SK-N-MC (cell line): ENCODE data around the gene ZNF862.

ENCODE experiments used
- EZH2 ChIP-seq: fragments of 200-600 bp; sonication (generic); IDR thresholded peaks from one replicate; pipeline ENCODE4 v1.6.1; 2017; ENCODE audit warnings: antibody characterized with exemption
- POLR2AphosphoS5 ChIP-seq: IDR thresholded peaks from 2 replicates; pipeline ENCODE4 v1.6.1; 2012; ENCODE audit warnings: mild to moderate bottlenecking, low read depth, low read length, borderline replicate concordance

DNA sequence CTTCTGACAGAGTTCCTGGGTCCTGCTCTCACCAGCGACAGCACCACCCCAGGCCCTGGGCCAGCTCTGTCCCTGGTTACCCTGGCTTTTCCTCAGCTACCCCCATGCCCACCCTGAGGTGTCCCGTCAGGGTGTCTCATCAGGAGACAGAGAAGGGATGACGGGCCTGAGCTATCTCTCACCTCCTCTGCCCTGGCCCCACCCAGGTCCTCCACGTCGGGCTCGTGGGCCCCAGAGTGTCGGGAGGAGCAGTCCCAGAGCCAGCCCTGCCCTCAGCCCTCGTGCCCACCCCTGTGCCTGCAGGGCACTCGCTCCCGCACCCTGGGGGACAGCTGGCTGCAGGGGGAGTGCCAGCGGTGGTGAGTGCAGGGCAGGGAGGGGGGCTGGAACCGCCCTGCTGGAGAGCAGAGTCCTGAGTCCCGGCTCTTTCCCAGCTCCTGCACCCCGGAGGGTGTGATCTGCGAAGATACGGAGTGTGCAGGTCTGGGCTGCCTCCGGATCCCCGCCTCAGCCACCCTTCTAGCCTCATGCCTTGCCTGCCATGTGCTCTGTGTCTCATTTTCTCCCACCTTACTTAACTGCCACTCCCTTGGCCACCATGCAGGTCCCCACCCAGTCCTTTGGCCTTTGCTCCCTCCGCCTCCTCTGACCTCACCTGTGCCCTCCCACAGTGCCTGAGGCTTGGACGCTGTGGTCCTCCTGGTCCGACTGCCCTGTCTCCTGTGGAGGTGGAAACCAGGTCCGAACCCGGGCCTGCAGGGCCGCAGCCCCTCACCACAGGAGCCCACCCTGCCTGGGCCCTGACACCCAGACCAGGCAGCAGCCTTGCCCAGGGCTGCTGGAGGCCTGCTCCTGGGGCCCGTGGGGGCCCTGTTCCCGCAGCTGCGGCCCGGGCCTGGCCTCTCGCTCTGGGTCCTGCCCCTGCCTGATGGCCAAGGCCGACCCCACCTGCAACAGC, 16.7 kb upstream of the ZNF862 start:
- TF ChIP-seq POLR2AphosphoS5 (no peak), EZH2 (no peak)
